SIG-M5 treated with dmso at 0.1 percent for 504 hours (cell line): ENCODE results near the gene BRD2.

Experiments used
- DNase-seq: peaks from one replicate; lab custom pipeline; 2025; ENCODE audit not compliant: unreplicated experiment; lab: John Stamatoyannopoulos, UW

BRD2 gene

GRCh38 chr6:33023536-33023935 lies 55.1 kb downstream of the BRD2 start:
- DNase-seq: no peak

GRCh38 chr6:33024521-33024920 lies 56.1 kb downstream of the BRD2 start:
- DNase-seq: no peak

- DNase-seq: no peak
These were observed 59.9 kb downstream of the BRD2 start for GRCh38 chr6:33028220-33028849.

GRCh38 chr6:33029328-33030184 lies 61.2 kb downstream of the BRD2 start:
- DNase-seq: peak; percentile 10

- no peak for DNase-seq
These were observed 61.9 kb downstream of the BRD2 start for GRCh38 chr6:33030245-33030644.
